Spleen (tissue), 11 donors: ENCODE data around the gene SERINC3. TPM values are rescaled to one million over a fixed set of nuclear protein-coding genes. Genes with fewer than 3 reads are reported as not detected.

Experiments used
- DNase-seq: peaks from one replicate; pipeline ENCODE4 v3.0.0-alpha.2; 2020
- H3K27ac ChIP-seq, 8 donors: fragments of 200-600 bp; sonication (generic) in 7 of 8; 1 replicate in 4 of 8; 2 replicates in 4 of 8; pipeline versions ENCODE4 v1.5.0 to v1.8.0; 2016 to 2021; ENCODE audit warnings: inconsistent platforms in 4 of 8, mild to moderate bottlenecking in 4 of 8, moderate library complexity in 1 of 8
- H3K27me3 ChIP-seq, 7 donors: fragments of 200-600 bp; sonication (generic) in 6 of 7; replicated peaks in 1 of 7; 1 replicate in 4 of 7; 2 replicates in 3 of 7; pipeline versions ENCODE4 v1.5.0 to v1.8.0; 2016 to 2021; ENCODE audit warnings: inconsistent platforms in 3 of 7, mild to moderate bottlenecking in 1 of 7
- H3K36me3 ChIP-seq, 6 donors: fragments of 200-600 bp; sonication (generic) in 5 of 6; 1 replicate in 4 of 6; 2 replicates in 2 of 6; pipeline versions ENCODE4 v1.5.0 to v1.8.0; 2016 to 2021; ENCODE audit warnings: inconsistent platforms in 2 of 6
- H3K4me1 ChIP-seq, 6 donors: fragments of 200-600 bp; sonication (generic) in 5 of 6; 1 replicate in 3 of 6; 2 replicates in 3 of 6; pipeline versions ENCODE4 v1.5.0 to v1.8.0; 2016 to 2021; ENCODE audit warnings: inconsistent platforms in 3 of 6
- H3K4me3 ChIP-seq, 8 donors: fragments of 200-600 bp; sonication (generic) in 7 of 8; 1 replicate in 4 of 8; 2 replicates in 4 of 8; pipeline versions ENCODE4 v1.5.0 to v1.8.0; 2016 to 2021; ENCODE audit warnings: inconsistent platforms in 4 of 8, mild to moderate bottlenecking in 4 of 8, moderate library complexity in 2 of 8
- H3K9me3 ChIP-seq, 8 donors: fragments of 200-600 bp; sonication (generic) in 7 of 8; 1 replicate in 4 of 8; 2 replicates in 4 of 8; pipeline versions ENCODE4 v1.5.0 to v1.8.0; 2016 to 2021; ENCODE audit warnings: inconsistent platforms in 4 of 8
- POLR2A ChIP-seq, 3 donors: fragments of 450-650 bp; IDR thresholded peaks; one replicate each; pipeline ENCODE4 v1.5.1; 2017; ENCODE audit warnings: antibody characterized with exemption in 3 of 3, mild to moderate bottlenecking in 1 of 3
- POLR2AphosphoS5 ChIP-seq, 3 donors: sonication (generic); formaldehyde crosslinking; IDR thresholded peaks; one replicate each; pipeline ENCODE4 v1.5.1; 2017; ENCODE audit warnings: antibody characterized with exemption in 3 of 3
- WGBS, 5 donors: extraction: QIAGEN DNeasy Blood & Tissue Kit in 3 of 5; methylation state at CpG; one replicate each; pipeline versions ENCODE4 v1.1.5 to v1.1.7; 2013 to 2018; 5-methylcytosine and 5-hydroxymethylcytosine counted together
- intact Hi-C: fragments of 100-400 bp; cut with DNase I; formaldehyde crosslinking; loops from one replicate; pipeline ENCODE4 v1.15.0; 2023; ENCODE audit warnings: low total_unique reads
- polyA plus RNA-seq, 3 donors: library from polyadenylated mRNA; stranded (reverse); fragments of 200-250 nt; gene quantifications; one replicate each; pipeline ENCODE4 v1.2.1, GENCODE V29; 2013
- total RNA-seq, 7 donors: library from RNA; depleted of rRNA in 3 of 7; stranded (reverse); fragments of >200 nt in 3 of 7; fragmentation: NEBNext Ultra II Directional in 4 of 7; extraction: Animal tissue kit (Norgen Biotek cat#: 25700) in 4 of 7; gene quantifications; one replicate each; pipeline versions ENCODE4 v1.1.0 to v1.2.1, GENCODE V29; 2016 to 2021
- TF ChIP-seq, protein P1 (sequence below), 11 experiments: fragments of 200-600 bp in 7 of 11; fragments of 450-650 bp in 4 of 11; sonication (generic) in 4 of 11; IDR thresholded peaks in 8 of 11; conservative IDR thresholded peaks in 3 of 11; 1 replicate in 7 of 11; 2 replicates in 4 of 11; pipeline versions ENCODE4 v1.4.0 to v1.8.0; 2016 to 2021; ENCODE audit warnings: antibody characterized with exemption in 11 of 11, inconsistent platforms in 4 of 11, mild to moderate bottlenecking in 1 of 11
- donor health status: healthy with polysubstance abuse.
- donor health status: DM: no; HTN: no; CAD: no; lungs with moderate emphysema.
- donor health status: DM: no; HTN: no; CAD: no.
- donor health status: Bipolar disorder and iron deficiency.
- donor health status: healthy.
- donor health status: DM: no; HTN: no; CAD: no.
- donor health status: DM: yes; HTN: yes; CAD: no.

The SERINC3 gene
- total and polyA plus RNA-seq, 10 donors, result 14.5 to 117 (median 85.5) TPM

DNA sequence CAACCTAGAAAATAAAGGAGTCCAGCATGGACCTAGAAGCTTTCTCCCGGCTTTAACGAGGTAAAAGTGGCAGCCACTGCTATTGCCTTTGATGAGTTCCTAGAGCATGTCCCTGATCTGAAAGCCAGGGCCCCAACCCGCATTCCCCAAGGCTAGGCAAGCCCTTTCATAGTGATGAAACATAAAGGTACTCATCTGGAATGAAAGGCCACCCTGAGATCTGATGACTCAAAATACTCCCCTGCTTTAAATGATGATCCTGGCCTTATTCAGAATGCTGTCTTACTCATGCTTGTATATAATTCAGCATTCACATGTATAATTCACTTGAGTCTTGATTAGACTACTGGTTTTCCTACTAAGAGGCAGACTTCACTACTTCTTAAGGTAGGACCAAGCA lies 24.9 kb downstream of the SERINC3 start:
- TF ChIP-seq POLR2A (IDR thresholded peaks at IDR 0.05), result no peak
- TF ChIP-seq, protein P1, sequence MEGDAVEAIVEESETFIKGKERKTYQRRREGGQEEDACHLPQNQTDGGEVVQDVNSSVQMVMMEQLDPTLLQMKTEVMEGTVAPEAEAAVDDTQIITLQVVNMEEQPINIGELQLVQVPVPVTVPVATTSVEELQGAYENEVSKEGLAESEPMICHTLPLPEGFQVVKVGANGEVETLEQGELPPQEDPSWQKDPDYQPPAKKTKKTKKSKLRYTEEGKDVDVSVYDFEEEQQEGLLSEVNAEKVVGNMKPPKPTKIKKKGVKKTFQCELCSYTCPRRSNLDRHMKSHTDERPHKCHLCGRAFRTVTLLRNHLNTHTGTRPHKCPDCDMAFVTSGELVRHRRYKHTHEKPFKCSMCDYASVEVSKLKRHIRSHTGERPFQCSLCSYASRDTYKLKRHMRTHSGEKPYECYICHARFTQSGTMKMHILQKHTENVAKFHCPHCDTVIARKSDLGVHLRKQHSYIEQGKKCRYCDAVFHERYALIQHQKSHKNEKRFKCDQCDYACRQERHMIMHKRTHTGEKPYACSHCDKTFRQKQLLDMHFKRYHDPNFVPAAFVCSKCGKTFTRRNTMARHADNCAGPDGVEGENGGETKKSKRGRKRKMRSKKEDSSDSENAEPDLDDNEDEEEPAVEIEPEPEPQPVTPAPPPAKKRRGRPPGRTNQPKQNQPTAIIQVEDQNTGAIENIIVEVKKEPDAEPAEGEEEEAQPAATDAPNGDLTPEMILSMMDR (IDR thresholded peaks at IDR 0.05 in 8 of 11, conservative IDR thresholded peaks at IDR 0.05 in 3 of 11), result no peak
- TF ChIP-seq POLR2AphosphoS5 (IDR thresholded peaks at IDR 0.05), result no peak
- peak overlapping the region in 4 of 8 donors; percentile 72 to 84 (median 80) for H3K27ac ChIP-seq
- WGBS, 5 donors, result 71 to 86% (median 83%) methylated on average over 3 of the region's 3 CpGs
- no peak for DNase-seq
- intact Hi-C loops, result no loop called here
- H3K4me3 ChIP-seq, result no peak overlapping the region
- no peaks in the 10 kb centered on the region for H3K27me3 ChIP-seq
- no peaks in the 10 kb centered on the region for H3K9me3 ChIP-seq
- H3K4me1 ChIP-seq, result peaks cover 0 to 39% (median 3%) of the 10 kb centered on the region in 6 donors
- peaks cover 0 to 100% (median 91%) of the 10 kb centered on the region in 6 donors for H3K36me3 ChIP-seq

DNA sequence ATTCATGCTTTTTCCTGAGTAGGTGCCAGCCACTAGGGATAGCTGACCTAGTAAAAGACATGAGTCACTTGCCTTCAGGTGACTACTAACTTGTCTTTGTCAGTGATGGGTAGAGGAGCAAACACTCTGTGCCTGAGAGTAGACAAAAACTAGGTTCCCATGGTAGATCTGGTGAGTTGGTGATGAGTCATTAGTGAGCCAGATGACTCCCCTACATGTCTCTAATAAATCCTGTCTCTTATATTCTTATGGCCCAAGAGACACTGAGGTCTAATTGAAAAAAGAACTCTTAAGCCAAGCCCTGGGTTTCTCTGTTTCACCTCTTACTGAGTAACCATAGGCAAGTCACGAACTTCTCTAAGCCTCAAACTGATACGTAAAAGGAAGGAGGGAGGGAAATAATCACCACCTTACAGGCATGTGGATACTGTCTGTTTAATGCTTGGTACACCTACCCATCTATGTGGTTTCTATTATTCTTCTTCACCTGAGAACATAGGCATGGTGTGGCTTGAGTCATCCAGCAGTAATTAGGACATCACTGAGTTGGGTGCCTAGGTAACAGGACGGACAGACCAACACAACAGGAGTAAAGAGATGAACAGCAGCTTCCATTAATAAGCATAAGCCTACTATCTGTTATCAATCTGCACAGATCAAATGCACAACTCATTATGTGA lies 25.9 kb downstream of the SERINC3 start:
- Histone ChIP-seq H3K27me3 (no peaks in the 10 kb centered on the region), H3K27ac (peak overlapping the region in 7 of 8 donors; percentile 51 to 84 (median 72)), H3K4me1 (peaks cover 0 to 46% (median 4%) of the 10 kb centered on the region in 6 donors), H3K9me3 (no peaks in the 10 kb centered on the region), H3K36me3 (peaks cover 0 to 100% (median 90%) of the 10 kb centered on the region in 6 donors), H3K4me3 (peak overlapping the region in 1 of 8 donors; percentile 50)
- no peak for DNase-seq
- intact Hi-C loops, result no loop called here
- TF ChIP-seq POLR2AphosphoS5 (IDR thresholded peaks at IDR 0.05) (no peak), POLR2A (IDR thresholded peaks at IDR 0.05) (no peak)
- TF ChIP-seq, protein P1 (IDR thresholded peaks at IDR 0.05 in 8 of 11, conservative IDR thresholded peaks at IDR 0.05 in 3 of 11), result no peak
- 46 to 89% (median 68%) methylated on average over 3 of the region's 3 CpGs for WGBS, 5 donors

DNA sequence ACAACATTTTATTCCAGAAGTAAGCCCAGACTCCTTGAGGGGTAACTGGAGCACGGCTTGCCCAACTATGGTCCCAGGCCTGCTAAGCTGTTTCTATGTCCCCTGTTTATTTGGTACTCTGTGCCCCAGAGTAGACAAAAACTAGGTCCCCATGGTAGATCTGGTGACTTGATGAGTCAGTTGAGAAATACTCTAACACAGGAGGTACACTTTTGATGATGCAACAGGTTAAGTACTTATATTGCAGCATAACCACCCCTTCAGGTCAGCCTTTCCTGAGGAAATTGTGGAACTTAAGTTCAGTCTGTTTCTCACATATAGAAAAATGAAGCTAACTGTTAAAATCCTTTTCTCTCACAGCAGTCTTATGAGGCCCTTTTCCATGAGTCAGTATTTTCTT lies 26.6 kb downstream of the SERINC3 start:
- TF ChIP-seq POLR2A (IDR thresholded peaks at IDR 0.05) (no peak), POLR2AphosphoS5 (IDR thresholded peaks at IDR 0.05) (no peak)
- TF ChIP-seq, protein P1 (IDR thresholded peaks at IDR 0.05 in 8 of 11, conservative IDR thresholded peaks at IDR 0.05 in 3 of 11), result no peak
- Histone ChIP-seq H3K9me3 (no peaks in the 10 kb centered on the region), H3K4me1 (peaks cover 0 to 46% (median 4%) of the 10 kb centered on the region in 6 donors), H3K36me3 (peaks cover 0 to 100% (median 88%) of the 10 kb centered on the region in 6 donors), H3K27me3 (no peaks in the 10 kb centered on the region), H3K4me3 (peak overlapping the region in 1 of 8 donors; percentile 50), H3K27ac (peak overlapping the region in 7 of 8 donors; percentile 51 to 84 (median 72))
- no peak for DNase-seq
- intact Hi-C loops, result no loop called here
- WGBS, 5 donors, result 59 to 95% (median 85%) methylated on average over 1 of the region's 1 CpG

DNA sequence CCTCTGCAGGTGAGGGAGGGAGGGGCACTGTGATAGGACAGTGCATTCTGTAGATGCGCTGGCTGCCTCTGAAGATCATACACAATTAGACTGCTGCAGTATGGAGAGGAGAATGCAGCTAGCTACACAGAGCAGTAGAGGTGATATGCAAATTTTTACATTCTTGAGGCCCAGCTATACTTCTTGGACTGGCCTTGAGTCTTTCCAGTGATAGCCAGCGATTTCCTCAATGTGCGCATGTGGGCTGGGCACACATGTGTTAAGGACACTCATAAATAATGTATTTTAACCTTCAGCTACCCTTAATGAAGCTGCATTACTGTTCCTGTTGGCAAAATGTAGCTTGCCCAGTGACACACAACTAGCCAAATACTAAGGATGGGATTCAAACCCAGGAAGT lies 27.2 kb downstream of the SERINC3 start:
- H3K4me1 ChIP-seq, result peaks cover 0 to 46% (median 4%) of the 10 kb centered on the region in 6 donors
- no peak for DNase-seq
- no peak for TF ChIP-seq POLR2A (IDR thresholded peaks at IDR 0.05)
- TF ChIP-seq, protein P1 (IDR thresholded peaks at IDR 0.05 in 8 of 11, conservative IDR thresholded peaks at IDR 0.05 in 3 of 11), result no peak
- TF ChIP-seq POLR2AphosphoS5 (IDR thresholded peaks at IDR 0.05), result no peak
- no peaks in the 10 kb centered on the region for H3K27me3 ChIP-seq
- H3K36me3 ChIP-seq, result peaks cover 0 to 100% (median 88%) of the 10 kb centered on the region in 6 donors
- intact Hi-C loops, result no loop called here
- WGBS, 5 donors, result 82 to 94% (median 85%) methylated on average over 3 of the region's 3 CpGs
- peak overlapping the region in 1 of 8 donors; percentile 50 for H3K4me3 ChIP-seq
- peak overlapping the region in 6 of 8 donors; percentile 52 to 84 (median 76) for H3K27ac ChIP-seq
- H3K9me3 ChIP-seq, result no peaks in the 10 kb centered on the region
